GM12891 (cell line): ENCODE measurements around the gene RAB15.
A peak's percentile ranks its signal among the peaks of the same experiment; 100 is the strongest.

ENCODE experiments used
- DNase-seq: peaks from one replicate; pipeline ENCODE4 v3.0.0; 2011; ENCODE audit warnings: low spot score; ENCODE audit not compliant: insufficient read length
- FAIRE-seq: peaks from 2 replicates; lab custom pipeline; 2011; peaks lifted over from hg19 to GRCh38; lab: Jason Lieb, UNC
- PAX5 ChIP-seq: IDR thresholded peaks from 2 replicates; pipeline ENCODE4 v1.6.1; 2011; ENCODE audit warnings: low read length, moderate library complexity, mild to moderate bottlenecking; ENCODE audit not compliant: insufficient read depth, severe bottlenecking
- POLR2A ChIP-seq: IDR thresholded peaks from 2 replicates; pipeline ENCODE4 v1.6.1; 2011; ENCODE audit warnings: low read depth, low read length, control low read depth
- POLR2AphosphoS5 ChIP-seq: IDR thresholded peaks from 2 replicates; pipeline ENCODE4 v1.6.1; 2011; ENCODE audit warnings: low read depth, low read length, control low read depth
- POU2F2 ChIP-seq: IDR thresholded peaks from 2 replicates; pipeline ENCODE4 v1.6.1; 2011; ENCODE audit warnings: low read depth, mild to moderate bottlenecking, control low read depth, low read length, moderate library complexity
- SPI1 ChIP-seq: IDR thresholded peaks from 2 replicates; pipeline ENCODE4 v1.6.1; 2011; ENCODE audit warnings: low read depth, low read length, control low read depth
- TAF1 ChIP-seq: IDR thresholded peaks from 2 replicates; pipeline ENCODE4 v1.6.1; 2011; ENCODE audit warnings: low read depth, low read length, control low read depth

Gene RAB15

DNA sequence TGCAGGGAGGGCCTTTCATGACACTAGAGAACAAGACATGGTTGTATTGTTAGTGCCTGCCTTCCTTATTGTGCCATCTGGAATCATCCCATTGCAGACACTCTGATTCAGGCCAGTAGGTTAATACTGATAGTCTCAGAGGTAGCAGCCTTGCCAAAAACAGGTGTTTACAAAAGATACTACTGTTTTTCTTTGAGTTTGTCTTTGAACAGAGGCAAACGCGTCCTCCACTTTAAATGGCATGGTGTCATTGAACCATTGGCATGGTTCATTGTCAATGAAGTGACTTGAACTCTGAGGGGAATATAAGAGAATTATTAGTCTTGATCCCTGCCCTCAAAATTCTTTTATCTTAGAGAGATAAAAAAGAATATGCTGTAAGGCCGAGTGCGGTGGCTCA lies 18.8 kb upstream of the RAB15 start:
- no peak for DNase-seq
- no peak for FAIRE-seq
- TF ChIP-seq TAF1 (no peak), PAX5 (no peak), POLR2AphosphoS5 (no peak), SPI1 (no peak), POLR2A (no peak), POU2F2 (no peak)

DNA sequence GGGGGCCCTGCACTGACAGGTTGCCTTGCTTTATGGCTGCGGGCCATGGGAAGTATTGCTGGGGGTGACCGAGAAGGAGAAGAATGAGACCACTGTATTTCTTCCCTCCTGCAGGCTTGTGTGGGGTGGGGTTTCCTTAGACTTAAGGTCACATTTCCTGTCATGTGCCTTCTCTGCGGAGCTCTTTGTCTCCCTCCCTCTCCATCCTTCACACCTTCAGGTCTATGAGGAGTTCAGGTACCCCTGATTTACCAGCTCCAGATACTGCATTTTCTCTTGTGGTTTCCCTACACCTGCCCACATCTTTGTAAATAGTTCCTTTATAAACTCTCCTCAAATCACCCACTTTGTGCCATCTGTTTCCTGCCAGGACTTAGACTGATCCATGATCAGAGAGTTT lies 18.2 kb upstream of the RAB15 start:
- no peak for TF ChIP-seq SPI1
- no peak for TF ChIP-seq PAX5
- TF ChIP-seq POU2F2: no peak
- TF ChIP-seq POLR2AphosphoS5: no peak
- TF ChIP-seq TAF1: no peak
- TF ChIP-seq POLR2A: no peak
- FAIRE-seq: no peak
- DNase-seq: no peak

DNA sequence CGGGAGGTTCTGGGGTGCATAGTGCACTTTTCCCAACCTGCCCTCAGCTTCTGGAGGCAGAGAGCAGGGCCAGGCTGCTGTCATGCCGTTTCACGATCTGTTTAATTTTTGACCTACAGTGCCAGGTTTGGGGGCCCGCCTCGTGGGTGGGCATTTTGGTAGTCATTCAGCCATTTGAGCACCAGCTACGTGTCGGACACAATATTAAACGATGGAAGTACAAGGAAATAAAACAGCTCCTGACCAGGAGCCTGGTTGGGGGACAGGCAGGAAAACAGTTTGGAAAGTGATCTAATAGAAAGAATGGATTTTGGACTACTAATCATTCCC lies 15.3 kb upstream of the RAB15 start:
- FAIRE-seq: peak; percentile 16

DNA sequence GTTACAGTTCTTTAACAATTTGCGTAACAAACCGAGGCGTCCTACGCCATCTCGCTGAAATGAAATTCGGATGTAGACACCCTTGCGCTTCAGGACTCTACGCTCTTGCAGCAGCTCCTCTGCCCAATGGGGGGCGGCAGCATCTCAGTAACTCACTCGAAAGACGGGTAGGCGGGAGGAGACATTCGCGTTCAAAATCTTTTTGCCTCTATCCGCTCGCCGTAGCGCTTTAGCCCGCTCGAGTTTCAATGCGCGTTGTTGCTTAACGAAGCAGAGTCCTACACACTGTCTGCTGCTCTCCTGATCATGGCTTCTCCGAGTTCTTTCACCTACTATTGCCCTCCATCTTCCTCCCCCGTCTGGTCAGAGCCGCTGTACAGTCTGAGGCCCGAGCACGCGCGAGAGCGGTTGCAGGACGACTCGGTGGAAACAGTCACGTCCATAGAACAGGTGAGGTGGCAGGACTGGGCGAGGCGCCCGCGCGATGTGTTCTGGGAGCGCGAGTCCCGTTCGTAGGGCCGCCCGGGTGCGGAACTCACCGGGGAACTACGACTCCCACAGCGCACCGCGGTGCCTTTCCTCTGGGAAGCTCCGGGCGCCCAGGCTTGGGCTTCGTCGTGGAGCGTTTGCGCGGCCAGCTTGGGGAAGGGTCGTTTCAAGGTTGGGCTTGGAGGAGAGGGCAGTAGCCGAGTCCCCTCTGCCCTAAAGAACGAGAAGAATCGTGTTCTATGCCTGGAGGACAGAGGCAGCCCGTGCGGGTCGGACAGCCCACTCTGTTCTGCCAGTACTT lies 14.7 kb upstream of the RAB15 start, which contains the start of gene FNTB:
Gene FNTB (plus strand): TSS at position 248 of the 790 bp plus-strand sequence. CDS start 59 bp downstream, at position 307.
- FAIRE-seq (peak; percentile 98), DNase-seq (peak; percentile 84)
- TF ChIP-seq SPI1 (peak; percentile 52), POLR2A (peak; percentile 67), TAF1 (no peak; the same call in 1 of the 2 replicates), POLR2AphosphoS5 (peak; percentile 73), POU2F2 (no peak)

More for the DNA sequence above, 15.3 kb upstream of the RAB15 start:
- TF ChIP-seq POLR2AphosphoS5: no peak
- no peak for TF ChIP-seq TAF1
- TF ChIP-seq PAX5: no peak
- no peak for TF ChIP-seq SPI1
- TF ChIP-seq POLR2A: no peak
- TF ChIP-seq POU2F2: no peak
- DNase-seq: no peak

DNA sequence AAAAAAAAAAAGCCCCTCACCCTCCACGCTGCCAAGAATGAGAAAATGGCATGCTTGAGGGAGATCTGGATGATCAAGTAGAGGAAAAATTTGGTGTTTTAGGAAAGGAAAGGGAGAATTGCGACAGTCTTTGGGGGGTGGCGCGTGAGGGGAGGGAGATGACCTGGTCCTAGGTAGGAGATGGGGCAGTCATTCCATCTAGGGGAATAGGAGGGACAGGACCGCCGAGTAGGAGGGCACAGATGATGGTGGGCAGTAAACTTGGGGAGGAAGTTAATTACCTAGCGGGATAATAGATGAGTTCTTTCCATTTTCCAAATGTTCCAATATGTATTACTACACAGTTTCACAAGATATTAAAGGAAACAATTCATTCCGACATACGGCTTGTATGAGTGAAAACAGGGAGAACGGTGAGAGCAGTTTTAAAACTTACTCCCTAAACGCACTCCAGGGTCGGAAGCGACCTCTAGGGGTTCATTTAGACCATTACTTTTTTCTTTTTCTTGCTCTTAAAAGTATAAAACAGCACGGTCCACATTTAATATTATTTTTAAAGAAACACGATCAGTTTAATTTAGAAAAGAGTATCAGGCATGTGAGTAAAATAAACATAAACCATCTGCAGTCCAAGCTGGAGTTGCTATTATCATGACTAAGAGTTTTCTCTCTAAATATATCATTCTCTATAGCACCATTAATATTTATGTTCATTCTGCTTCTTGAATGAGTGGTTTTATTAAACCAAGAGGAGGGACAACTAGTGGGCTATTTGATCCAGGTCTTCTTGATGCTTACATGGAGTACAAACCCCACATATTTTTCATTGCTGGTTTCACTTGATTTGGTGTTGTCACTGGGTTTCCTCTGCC lies 11.5 kb upstream of the RAB15 start:
- DNase-seq: no peak
- TF ChIP-seq POU2F2 (no peak), PAX5 (no peak), TAF1 (no peak), SPI1 (no peak), POLR2A (no peak), POLR2AphosphoS5 (no peak)
- no peak for FAIRE-seq

DNA sequence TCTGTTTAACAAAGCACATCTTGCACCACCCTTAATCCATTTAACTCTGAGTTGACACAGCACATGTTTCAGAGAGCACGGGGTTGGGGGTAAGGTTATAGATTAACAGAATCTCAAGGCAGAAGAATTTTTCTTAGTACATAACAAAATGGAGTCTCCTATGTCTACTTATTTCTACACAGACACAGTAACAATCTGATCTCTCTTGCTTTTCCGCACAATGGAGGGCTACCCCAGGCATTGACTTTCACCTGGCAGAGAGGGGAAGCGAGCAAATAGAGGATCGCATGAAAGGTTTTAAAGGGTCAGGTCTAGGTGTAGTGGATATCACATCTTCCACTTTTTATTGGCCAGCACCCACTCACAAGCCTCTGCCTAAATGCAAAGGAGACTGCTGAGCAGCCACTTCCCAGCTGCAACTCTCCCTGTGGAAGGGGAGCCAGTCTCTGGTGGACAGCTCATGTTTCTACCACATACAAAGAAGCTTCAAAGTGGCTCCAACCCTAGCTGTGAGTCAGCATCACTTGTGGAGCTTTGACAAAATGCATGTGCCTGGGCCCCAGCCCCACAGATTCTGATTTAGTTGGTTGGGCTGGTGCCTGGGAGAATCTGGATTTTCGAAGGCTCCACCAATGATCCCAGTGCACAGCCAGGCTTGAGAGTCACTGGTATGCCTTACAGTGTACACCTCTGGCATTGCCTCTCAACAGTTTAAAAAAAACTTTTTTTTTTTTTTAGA lies 7.4 kb upstream of the RAB15 start:
- no peak for TF ChIP-seq POLR2A
- no peak for TF ChIP-seq SPI1
- no peak for TF ChIP-seq POU2F2
- no peak for TF ChIP-seq TAF1
- no peak for TF ChIP-seq POLR2AphosphoS5
- TF ChIP-seq PAX5: no peak
- FAIRE-seq (no peak), DNase-seq (no peak)

DNA sequence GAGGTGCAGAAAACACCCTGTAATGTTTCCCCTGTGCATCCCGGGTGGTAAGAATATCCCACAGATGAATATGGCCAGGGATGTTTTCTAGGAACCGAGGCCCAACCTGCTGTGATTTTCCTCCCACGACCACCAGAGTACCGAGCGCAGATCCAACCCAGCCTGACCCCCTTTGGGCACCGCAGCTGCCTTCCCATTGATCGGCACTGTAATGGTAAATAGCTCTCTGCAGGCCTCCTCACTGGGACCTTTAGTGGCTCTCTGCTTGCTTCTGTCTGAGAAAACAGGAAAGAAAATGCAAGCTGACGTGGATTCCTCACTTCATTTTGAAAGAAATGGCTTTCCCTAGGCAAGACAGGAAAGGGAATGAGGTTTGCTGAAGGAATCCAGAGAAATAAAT lies 2.4 kb upstream of the RAB15 start:
- TF ChIP-seq PAX5 (no peak), TAF1 (no peak), SPI1 (no peak)
- DNase-seq (no peak), FAIRE-seq (no peak)

DNA sequence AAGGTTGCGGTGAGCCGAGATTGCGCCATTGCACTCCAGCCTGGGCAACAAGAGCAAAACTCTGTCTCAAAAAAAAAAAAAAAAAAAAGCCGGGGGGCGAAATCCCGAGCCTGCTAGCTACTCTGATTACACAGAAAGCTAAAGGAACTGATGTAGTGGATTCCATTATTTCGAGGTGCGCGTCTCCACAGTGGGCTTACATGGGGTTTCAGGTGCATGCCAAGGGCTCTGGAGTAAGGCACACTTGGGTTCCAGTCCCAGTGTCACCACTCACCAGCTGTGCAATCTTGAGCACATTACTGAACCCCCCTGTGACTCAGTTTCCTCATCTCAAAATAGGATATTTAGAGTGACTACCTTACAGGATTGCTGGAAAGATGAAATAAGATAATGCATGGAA lies 1.7 kb upstream of the RAB15 start:
- FAIRE-seq: no peak
- TF ChIP-seq SPI1: no peak
- no peak for TF ChIP-seq TAF1
- no peak for TF ChIP-seq POU2F2
- TF ChIP-seq PAX5: no peak
- TF ChIP-seq POLR2A: no peak
- TF ChIP-seq POLR2AphosphoS5: no peak
- DNase-seq: no peak

DNA sequence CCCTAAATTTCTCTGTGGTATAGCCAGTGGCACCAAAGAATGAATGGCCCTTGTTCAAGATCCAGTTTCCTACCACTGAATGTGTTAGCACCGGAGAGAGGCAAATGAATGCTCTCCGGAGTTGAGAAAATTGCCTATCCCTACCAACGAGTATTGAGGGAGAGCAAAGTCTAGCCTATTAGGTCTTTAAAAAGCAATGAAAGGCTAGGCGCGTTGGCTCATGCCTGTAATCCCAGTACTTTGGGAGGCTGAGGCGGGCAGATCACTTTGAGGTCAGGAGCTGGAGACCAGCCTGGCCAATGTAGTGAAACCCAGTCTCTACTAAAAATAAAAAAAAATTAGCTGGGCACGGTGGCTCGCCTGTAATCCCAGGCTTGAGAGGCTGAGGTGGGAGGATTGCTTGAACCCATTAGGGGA lies 898 bp upstream of the RAB15 start:
- FAIRE-seq: no peak
- TF ChIP-seq TAF1: no peak
- TF ChIP-seq POU2F2: no peak
- no peak for TF ChIP-seq POLR2AphosphoS5
- no peak for TF ChIP-seq PAX5
- TF ChIP-seq POLR2A: no peak
- no peak for DNase-seq

DNA sequence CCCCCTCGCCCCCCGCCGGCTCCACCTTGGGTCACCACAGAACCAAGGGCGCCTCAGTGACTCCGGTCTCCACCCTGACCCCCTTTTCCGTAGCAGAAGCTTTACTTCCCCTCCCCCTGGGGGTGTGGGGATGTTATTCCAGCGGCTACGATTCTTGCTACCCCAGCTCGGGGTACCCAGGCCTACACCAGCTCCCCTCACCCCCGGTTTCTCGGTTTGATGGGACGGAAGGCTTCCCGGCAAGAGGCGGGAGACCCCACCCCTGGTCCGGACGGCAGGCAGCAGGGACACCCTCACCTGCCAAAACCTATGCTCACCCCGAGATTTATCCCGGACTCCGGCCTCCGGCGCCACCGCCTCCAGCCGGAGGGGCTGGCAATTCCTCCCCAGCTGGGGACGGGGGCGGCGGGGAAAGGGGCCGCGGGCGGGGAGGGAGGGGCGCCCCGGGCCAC lies 619 bp downstream of the RAB15 start:
- no peak for TF ChIP-seq PAX5
- no peak for TF ChIP-seq POLR2A
- no peak for TF ChIP-seq SPI1
- TF ChIP-seq TAF1: no peak
- no peak for TF ChIP-seq POLR2AphosphoS5
- TF ChIP-seq POU2F2: no peak
- DNase-seq (no peak), FAIRE-seq (no peak)
